OCI-LY7 (cell line): ENCODE results near the gene RAMP1.

Experiments
- CTCF ChIP-seq: fragments of 200-600 bp; sonication (generic); conservative IDR thresholded peaks from 2 replicates; pipeline ENCODE4 v1.5.1; 2014; ENCODE audit warnings: mild to moderate bottlenecking, antibody characterized with exemption, low read length, moderate library complexity, mixed read lengths
- EZH2phosphoT487 ChIP-seq: fragments of 200-600 bp; sonication (generic); IDR thresholded peaks from 2 replicates; pipeline ENCODE4 v1.6.1; 2018; ENCODE audit warnings: low read depth, borderline replicate concordance, mild to moderate bottlenecking, mixed run types, antibody characterized with exemption, low read length, moderate library complexity, mixed read lengths

DNA sequence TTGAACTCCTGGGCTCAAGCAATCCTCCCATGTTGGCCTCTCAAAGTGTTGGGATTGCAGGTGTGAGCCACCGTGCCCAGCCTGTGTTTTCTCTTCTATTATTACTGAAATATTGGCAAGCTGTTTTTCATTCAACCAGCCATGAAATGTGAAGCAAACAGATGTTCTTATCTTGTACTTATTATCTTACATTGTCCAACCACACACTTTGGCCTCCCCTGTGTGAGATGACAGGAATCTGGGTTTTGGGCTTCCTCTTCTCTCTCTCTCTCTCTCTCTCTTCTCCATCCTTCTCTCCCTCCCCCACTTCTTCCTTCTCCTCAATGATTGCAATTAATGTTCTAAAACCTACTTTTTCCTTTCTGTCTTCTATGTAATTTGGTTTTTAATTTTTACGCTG, 33.1 kb downstream of the RAMP1 start:
- TF ChIP-seq EZH2phosphoT487 (no peak), CTCF (no peak)
